H1 (cell line): ENCODE measurements around the gene MYH6. TPM values are rescaled to one million over a fixed set of nuclear protein-coding genes. Genes with fewer than 3 reads are reported as not detected.

Experiments used
- CTCF ChIA-PET: fragments of 300-600 bp; sonication (Branson Sonifier 250); formaldehyde crosslinking; loops from one replicate; lab custom pipeline; 2021; ENCODE audit not compliant: partially characterized antibody; lab: Charles Lee
- POLR2A ChIA-PET: fragments of 300-600 bp; sonication (Branson Sonifier 250); formaldehyde crosslinking; loops from one replicate; lab custom pipeline; 2021; ENCODE audit warnings: inconsistent platforms; ENCODE audit not compliant: partially characterized antibody; lab: Charles Lee
- DNase-seq, 2 experiments: peaks; one replicate each; pipeline versions ENCODE4 v3.0.0 to v3.0.0-alpha.2; 2010 to 2022; ENCODE audit warnings: low spot score in 2 of 2, low read depth in 1 of 2, mixed read lengths in 1 of 2
- FAIRE-seq: peaks from 2 replicates; lab custom pipeline; 2011; peaks lifted over from hg19 to GRCh38; lab: Jason Lieb, UNC
- H2AFZ ChIP-seq: 2 replicates; pipeline ENCODE4 v1.8.1; 2012; ENCODE audit warnings: low read length, inconsistent platforms
- H2AK5ac ChIP-seq: 2 replicates; pipeline ENCODE4 v1.6.1; 2013; ENCODE audit warnings: low read depth, low read length
- H2BK120ac ChIP-seq: replicated peaks from 2 replicates; pipeline ENCODE3; 2013; ENCODE audit warnings: low read depth, low read length, inconsistent platforms
- H2BK12ac ChIP-seq: 2 replicates; pipeline ENCODE4 v1.6.1; 2013; ENCODE audit warnings: low read depth, low read length
- H2BK15ac ChIP-seq: 2 replicates; pipeline ENCODE4 v1.6.1; 2013; ENCODE audit warnings: low read length
- H2BK20ac ChIP-seq: 2 replicates; pipeline ENCODE4 v1.6.1; 2013; ENCODE audit warnings: low read length
- H2BK5ac ChIP-seq: 2 replicates; pipeline ENCODE4 v1.6.1; 2013; ENCODE audit warnings: low read depth, low read length
- H3K14ac ChIP-seq: 2 replicates; pipeline ENCODE4 v1.6.1; 2013; ENCODE audit warnings: inconsistent platforms; ENCODE audit not compliant: insufficient read length
- H3K18ac ChIP-seq: 2 replicates; pipeline ENCODE4 v1.6.1; 2013; ENCODE audit warnings: low read length; ENCODE audit errors: extremely low read depth
- H3K23ac ChIP-seq: 2 replicates; pipeline ENCODE4 v1.6.1; 2013; ENCODE audit warnings: inconsistent platforms; ENCODE audit not compliant: insufficient read length
- H3K23me2 ChIP-seq: 2 replicates; pipeline ENCODE4 v1.6.1; 2013; ENCODE audit warnings: low read depth, low read length
- H3K27ac ChIP-seq: 2 replicates; pipeline ENCODE4 v1.6.1; 2011; ENCODE audit warnings: low read depth, low read length, inconsistent platforms
- H3K27me3 ChIP-seq, 4 experiments: replicated peaks in 1 of 4; 1 replicate in 1 of 4; 2 replicates in 3 of 4; pipeline versions ENCODE4 v1.6.1 to v1.8.1; 2011 to 2013; ENCODE audit warnings: low read length in 3 of 4, mild to moderate bottlenecking in 3 of 4, inconsistent platforms in 2 of 4, mixed read lengths in 2 of 4, moderate library complexity in 1 of 4; ENCODE audit not compliant: control insufficient read depth in 3 of 4, insufficient read depth in 3 of 4; ENCODE audit errors: extremely low read depth in 1 of 4
- H3K36me3 ChIP-seq, 4 experiments: 2 replicates each; pipeline versions ENCODE4 v1.6.1 to v1.8.1; 2011 to 2013; ENCODE audit warnings: mild to moderate bottlenecking in 4 of 4, low read length in 3 of 4, moderate library complexity in 2 of 4, control low read depth in 1 of 4, inconsistent platforms in 1 of 4; ENCODE audit not compliant: insufficient read depth in 4 of 4, control insufficient read depth in 2 of 4
- H3K4ac ChIP-seq: replicated peaks from 2 replicates; pipeline ENCODE3; 2013; ENCODE audit warnings: low read length, low read depth, mixed read lengths, inconsistent platforms; ENCODE audit not compliant: insufficient read length
- H3K4me1 ChIP-seq, 4 experiments: replicated peaks in 1 of 4; 1 replicate in 1 of 4; 2 replicates in 3 of 4; pipeline versions ENCODE4 v1.6.1 to v1.8.1; 2011 to 2013; ENCODE audit warnings: low read length in 3 of 4, inconsistent platforms in 2 of 4, mixed read lengths in 1 of 4; ENCODE audit not compliant: insufficient read depth in 4 of 4, control insufficient read depth in 3 of 4
- H3K4me2 ChIP-seq, 2 experiments: 2 replicates each; pipeline versions ENCODE4 v1.6.1 to v1.8.1; 2011 to 2013; ENCODE audit warnings: low read depth in 2 of 2, low read length in 2 of 2, control low read depth in 1 of 2, inconsistent platforms in 1 of 2, mild to moderate bottlenecking in 1 of 2; ENCODE audit not compliant: insufficient read depth in 1 of 2
- H3K4me3 ChIP-seq, 4 experiments: fragments of 200-600, 300-600 bp in 1 of 4; sonication (generic), shearing (Covaris generic), sonication (Bioruptor Twin) in 1 of 4; 2 replicates each; pipeline versions ENCODE4 v1.5.1 to v1.8.1; 2011 to 2016; ENCODE audit warnings: low read length in 4 of 4, low read depth in 3 of 4, control low read depth in 2 of 4, inconsistent platforms in 2 of 4, mild to moderate bottlenecking in 2 of 4, mixed read lengths in 1 of 4, moderate library complexity in 1 of 4; ENCODE audit not compliant: insufficient read depth in 2 of 4; ENCODE audit errors: extremely low read depth in 1 of 4
- H3K56ac ChIP-seq: replicated peaks from 2 replicates; pipeline ENCODE3; 2013; ENCODE audit warnings: low read depth, mild to moderate bottlenecking, mixed read lengths, low read length, inconsistent platforms; ENCODE audit not compliant: insufficient read length
- H3K79me1 ChIP-seq: 2 replicates; pipeline ENCODE4 v1.6.1; 2013; ENCODE audit warnings: low read depth, low read length, control low read depth
- H3K79me2 ChIP-seq, 2 experiments: 2 replicates each; pipeline versions ENCODE4 v1.6.1 to v1.8.1; 2012 to 2013; ENCODE audit warnings: low read length in 2 of 2, mild to moderate bottlenecking in 2 of 2, inconsistent platforms in 1 of 2; ENCODE audit not compliant: insufficient read depth in 2 of 2, control insufficient read depth in 1 of 2
- H3K9ac ChIP-seq, 4 experiments: replicated peaks in 1 of 4; 1 replicate in 1 of 4; 2 replicates in 3 of 4; pipeline versions ENCODE4 v1.6.1 to v1.8.1; 2011 to 2013; ENCODE audit warnings: low read depth in 3 of 4, low read length in 3 of 4, control low read depth in 2 of 4, mild to moderate bottlenecking in 2 of 4, moderate library complexity in 2 of 4, inconsistent platforms in 1 of 4; ENCODE audit errors: extremely low read depth in 1 of 4
- H3K9me3 ChIP-seq, 2 experiments: 2 replicates each; pipeline versions ENCODE4 v1.6.1 to v1.8.1; 2012 to 2013; ENCODE audit warnings: mild to moderate bottlenecking in 2 of 2, moderate library complexity in 2 of 2, control low read depth in 1 of 2, inconsistent platforms in 1 of 2, low read depth in 1 of 2, low read length in 1 of 2, mixed read lengths in 1 of 2; ENCODE audit not compliant: insufficient read depth in 2 of 2
- H4K20me1 ChIP-seq, 2 experiments: replicated peaks in 1 of 2; 2 replicates each; pipeline versions ENCODE3 to v1.8.1; 2011 to 2013; ENCODE audit warnings: inconsistent platforms in 2 of 2, low read length in 2 of 2, mild to moderate bottlenecking in 1 of 2; ENCODE audit not compliant: insufficient read depth in 2 of 2, control insufficient read depth in 1 of 2
- H4K5ac ChIP-seq: 2 replicates; pipeline ENCODE4 v1.6.1; 2013; ENCODE audit warnings: low read length, low read depth, mixed read lengths, inconsistent platforms; ENCODE audit not compliant: insufficient read length
- H4K8ac ChIP-seq: 2 replicates; pipeline ENCODE4 v1.8.0; 2013; ENCODE audit warnings: mild to moderate bottlenecking, moderate library complexity, low read length, inconsistent platforms; ENCODE audit not compliant: insufficient read depth; ENCODE audit errors: extremely low read depth
- H4K91ac ChIP-seq: replicated peaks from 2 replicates; pipeline ENCODE3; 2013; ENCODE audit warnings: low read length, mixed read lengths, inconsistent platforms; ENCODE audit not compliant: insufficient read length
- GABPA ChIP-seq: IDR thresholded peaks from 2 replicates; pipeline ENCODE4 v1.6.1; 2011; ENCODE audit warnings: mild to moderate bottlenecking, low read length, moderate library complexity, borderline replicate concordance; ENCODE audit not compliant: insufficient read depth
- TBP ChIP-seq: IDR thresholded peaks from 2 replicates; pipeline ENCODE4 v1.6.1; 2011; ENCODE audit warnings: low read depth, low read length, improper control_type of control experiment
- WGBS, 2 experiments: shearing (Covaris generic) in 1 of 2; methylation state at CpG; one replicate each; pipeline versions ENCODE4 v1.1.6 to v1.1.7; 2013 to 2015; ENCODE audit warnings: low lambda C conversion rate in 2 of 2, mixed read lengths in 2 of 2, inconsistent platforms in 1 of 2, low coverage in 1 of 2, missing lambda C conversion rate in 1 of 2; ENCODE audit not compliant: insufficient replicate concordance in 2 of 2, insufficient coverage in 1 of 2, insufficient read length in 1 of 2; ENCODE audit errors: extremely low coverage in 1 of 2, missing lambda C conversion rate in 1 of 2; 5-methylcytosine and 5-hydroxymethylcytosine counted together
- polyA plus RNA-seq, 7 experiments: library from polyadenylated mRNA; depleted of rRNA in 3 of 7; stranded (reverse) in 5 of 7; unstranded in 2 of 7; fragments of >200 nt in 5 of 7; fragments of 200-250 nt in 2 of 7; gene quantifications; 1 replicate in 5 of 7; 2 replicates in 1 of 7; 4 replicates in 1 of 7; pipeline versions ENCODE4 v1.2.1 to v1.2.3, GENCODE V29; 2011 to 2013; ENCODE audit warnings: missing spikeins in 2 of 7, mixed read lengths in 2 of 7
- total RNA-seq: library from RNA; stranded (reverse); fragmentation: NEBNext Ultra II Directional; extraction: Animal tissue kit (Norgen Biotek cat#: 25700); gene quantifications from 2 replicates; pipeline ENCODE4 v1.2.1, GENCODE V29; 2021

Gene MYH6
- total and polyA plus RNA-seq, 2 of the 8 experiments (the other 6 are each of a cell fraction or from before 2014, with no cell fraction given) = 0.03 TPM; not detected in 1

GRCh38 chr14:23381871-23382270 lies 26.2 kb downstream of the MYH6 start:
- H4K91ac ChIP-seq = no peak overlapping the region
- H2BK20ac ChIP-seq = no peak overlapping the region
- H2BK12ac ChIP-seq = no peak overlapping the region
- FAIRE-seq = no peak
- ChIA-PET POLR2A (interaction anchor here (1.4 kb wide), 1 partner anchor 9 kb away, joined by 3 read pairs; the partner anchor contains the start of gene IL25), CTCF (interaction anchor here (1.0 to 15.0 kb wide), 8 partner anchors 13 to 186 kb away, joined by 3 to 333 read pairs (median 4); partner anchors contain the start of genes AP1G2, EFS and SLC22A17)
- H3K79me2 ChIP-seq = no peaks in the 10 kb centered on the region
- H3K27me3 ChIP-seq = peaks cover 0 to 17% (median 10%) of the 10 kb centered on the region in 4 experiments; a peak in 6 of 7 replicates
- H4K8ac ChIP-seq = no peak overlapping the region
- H3K4ac ChIP-seq = no peak overlapping the region
- no peaks in the 10 kb centered on the region for H3K79me1 ChIP-seq
- DNase-seq = no peak
- no peak overlapping the region for H3K18ac ChIP-seq
- TF ChIP-seq TBP = no peak
- no peak for TF ChIP-seq GABPA
- H3K4me1 ChIP-seq = peaks cover 0 to 6% (median 2%) of the 10 kb centered on the region in 4 experiments; a peak in 3 of 7 replicates
- H3K9me3 ChIP-seq = no peaks in the 10 kb centered on the region
- H3K27ac ChIP-seq = no peak overlapping the region
- no peak overlapping the region for H3K4me2 ChIP-seq
- H2BK5ac ChIP-seq = no peak overlapping the region
- no peaks in the 10 kb centered on the region for H4K20me1 ChIP-seq
- no peak overlapping the region for H3K23ac ChIP-seq
- H2AFZ ChIP-seq = no peak overlapping the region
- no peak overlapping the region for H2BK120ac ChIP-seq
- H2AK5ac ChIP-seq = no peak overlapping the region
- WGBS, 2 experiments = 73% methylated on average over 3 of the region's 3 CpGs; no CpG with 5 or more reads in 1 of the 2 experiments
- no peaks in the 10 kb centered on the region; the same call in 1 of the 2 replicates for H3K23me2 ChIP-seq
- no peak overlapping the region for H3K56ac ChIP-seq
- H3K14ac ChIP-seq = no peak overlapping the region
- H4K5ac ChIP-seq = no peak overlapping the region
- H3K4me3 ChIP-seq = no peak overlapping the region
- no peaks in the 10 kb centered on the region for H3K36me3 ChIP-seq
- no peak overlapping the region for H2BK15ac ChIP-seq
- H3K9ac ChIP-seq = no peak overlapping the region
